Gastroesophageal sphincter (tissue), 4 donors: Measurements from ENCODE around the gene CARD6. TPM values are rescaled to one million over a fixed set of nuclear protein-coding genes. Genes with fewer than 3 reads are reported as not detected.

Experiments
- ATAC-seq: fragments of 150-250 bp; one replicate; pipeline ENCODE4 v1.9.1; 2016; ENCODE audit warnings: mild to moderate bottlenecking, moderate library complexity
- H3K27ac ChIP-seq, 4 donors: fragments of 200-600 bp; sonication (generic) in 3 of 4; 1 replicate in 3 of 4; 2 replicates in 1 of 4; pipeline ENCODE4 v1.5.1; 2016 to 2019
- H3K27me3 ChIP-seq: fragments of 200-600 bp; sonication (generic); one replicate; pipeline ENCODE4 v1.5.1; 2019
- H3K36me3 ChIP-seq, 2 donors: fragments of 200-600 bp; sonication (generic); one replicate each; pipeline ENCODE4 v1.5.1; 2019; ENCODE audit warnings: control low read depth in 1 of 2
- H3K4me1 ChIP-seq, 3 donors: fragments of 200-600 bp; sonication (generic); 1 replicate in 2 of 3; 2 replicates in 1 of 3; pipeline ENCODE4 v1.5.1; 2016 to 2019; ENCODE audit warnings: control low read depth in 2 of 3
- H3K4me3 ChIP-seq, 2 donors: fragments of 200-600 bp; sonication (generic); one replicate each; pipeline ENCODE4 v1.5.1; 2019; ENCODE audit warnings: mild to moderate bottlenecking in 1 of 2, moderate library complexity in 1 of 2
- H3K9me3 ChIP-seq, 3 donors: fragments of 200-600 bp; sonication (generic); one replicate each; pipeline ENCODE4 v1.5.1; 2017 to 2019; ENCODE audit warnings: control low read depth in 2 of 3
- CTCF ChIP-seq, 4 experiments: fragments of 200-600 bp in 2 of 4; fragments of 450-650 bp in 2 of 4; sonication (generic) in 1 of 4; IDR thresholded peaks; one replicate each; pipeline ENCODE4 v1.5.1; 2017 to 2019; ENCODE audit warnings: antibody characterized with exemption in 4 of 4, mild to moderate bottlenecking in 2 of 4, moderate library complexity in 2 of 4
- EP300 ChIP-seq: sonication (generic); formaldehyde crosslinking; IDR thresholded peaks from one replicate; pipeline ENCODE4 v1.6.1; 2017; ENCODE audit warnings: antibody characterized with exemption, mild to moderate bottlenecking
- POLR2A ChIP-seq, 2 donors: fragments of 450-650 bp; IDR thresholded peaks; one replicate each; pipeline ENCODE4 v1.6.1; 2017; ENCODE audit warnings: antibody characterized with exemption in 2 of 2, mild to moderate bottlenecking in 2 of 2, moderate library complexity in 1 of 2
- POLR2AphosphoS5 ChIP-seq: sonication (generic); formaldehyde crosslinking; IDR thresholded peaks from one replicate; pipeline ENCODE4 v1.6.1; 2017; ENCODE audit warnings: antibody characterized with exemption
- WGBS, 2 donors: methylation state at CpG; one replicate each; pipeline ENCODE4 v1.1.5; 2018; ENCODE audit warnings: low coverage in 1 of 2; 5-methylcytosine and 5-hydroxymethylcytosine counted together
- total RNA-seq, 4 donors: library from RNA; depleted of rRNA; stranded (reverse); fragments of >200 nt; gene quantifications; one replicate each; pipeline ENCODE4 v1.1.0, GENCODE V29; 2016

Gene CARD6
- total RNA-seq, 4 donors from 2014 or later = 4.8 to 13.6 (median 8.5) TPM

- no peaks in the 10 kb centered on the region for H3K9me3 ChIP-seq
- H3K4me1 ChIP-seq = peaks cover 0 to 36% (median 5%) of the 10 kb centered on the region in 3 donors
- ATAC-seq = no peak
- peaks cover 0 to 46% of the 10 kb centered on the region in 2 donors for H3K36me3 ChIP-seq
- H3K27ac ChIP-seq = peak overlapping the region; percentile 70 to 96 (median 96)
- peak overlapping the region; percentile 63 to 65 for H3K4me3 ChIP-seq
- WGBS, 2 donors = 0 to 1% methylated on average over 21 of the region's 21 CpGs
- H3K27me3 ChIP-seq = no peaks in the 10 kb centered on the region
- TF ChIP-seq POLR2AphosphoS5 = no peak
- no peak for TF ChIP-seq CTCF (IDR thresholded peaks at IDR 0.05)
- TF ChIP-seq POLR2A (IDR thresholded peaks at IDR 0.05) = no peak
- TF ChIP-seq EP300 = no peak
Observed at GRCh38 chr5:40834391-40834848, 6.7 kb upstream of the CARD6 start.

GRCh38 chr5:40834849-40835787 lies 6.0 kb upstream of the CARD6 start, which contains the start of gene RPL37:
TSS of gene RPL37 (minus strand) at chr5:40835222. CDS start at chr5:40835185, 37 bp downstream.
- no peaks in the 10 kb centered on the region for H3K9me3 ChIP-seq
- H3K36me3 ChIP-seq = peaks cover 0 to 39% of the 10 kb centered on the region in 2 donors
- H3K27ac ChIP-seq = peak within 1 kb of the TSS; percentile 85 to 96 (median 96)
- peak in 2 of 4 experiments; percentile 6 to 20 for TF ChIP-seq CTCF (IDR thresholded peaks at IDR 0.05)
- peak; percentile 61 to 73 for TF ChIP-seq POLR2A (IDR thresholded peaks at IDR 0.05)
- peak; percentile 98 for TF ChIP-seq POLR2AphosphoS5
- TF ChIP-seq EP300 = no peak
- 3 to 9% methylated on average over 6 to 7 of the region's 61 CpGs for WGBS, 2 donors
- H3K27me3 ChIP-seq = no peaks in the 10 kb centered on the region
- peaks cover 0 to 36% (median 5%) of the 10 kb centered on the region in 3 donors for H3K4me1 ChIP-seq
- H3K4me3 ChIP-seq = peak within 1 kb of the TSS; percentile 63 to 65
- ATAC-seq = peak; percentile 99

- H3K4me1 ChIP-seq = peaks cover 0 to 24% (median 5%) of the 10 kb centered on the region in 3 donors
- 66 to 80% methylated on average over 5 to 6 of the region's 6 CpGs for WGBS, 2 donors
- H3K27ac ChIP-seq = no peak overlapping the region
- no peak overlapping the region for H3K4me3 ChIP-seq
- no peak for TF ChIP-seq POLR2A (IDR thresholded peaks at IDR 0.05)
- no peak for TF ChIP-seq POLR2AphosphoS5
- no peak for TF ChIP-seq EP300
- no peak for TF ChIP-seq CTCF (IDR thresholded peaks at IDR 0.05)
- peaks cover 0 to 9% of the 10 kb centered on the region in 2 donors for H3K36me3 ChIP-seq
- no peaks in the 10 kb centered on the region for H3K9me3 ChIP-seq
- no peak for ATAC-seq
- H3K27me3 ChIP-seq = no peaks in the 10 kb centered on the region
Observed at GRCh38 chr5:40838086-40838485, 3.1 kb upstream of the CARD6 start.

- Histone ChIP-seq H3K27ac (peak overlapping the region in 1 of 4 donors; percentile 76), H3K4me1 (no peaks in the 10 kb centered on the region), H3K4me3 (peak overlapping the region; percentile 30 to 43), H3K36me3 (no peaks in the 10 kb centered on the region), H3K27me3 (no peaks in the 10 kb centered on the region), H3K9me3 (no peaks in the 10 kb centered on the region)
- 35 to 37% methylated on average over 2 of the region's 2 CpGs for WGBS, 2 donors
- TF ChIP-seq POLR2AphosphoS5 (no peak), POLR2A (IDR thresholded peaks at IDR 0.05) (no peak), EP300 (no peak), CTCF (IDR thresholded peaks at IDR 0.05) (no peak)
- ATAC-seq = no peak
Observed at GRCh38 chr5:40842351-40842750, 1.2 kb downstream of the CARD6 start.
